Esophagus squamous epithelium (tissue), 5 donors: Measurements from ENCODE around the gene FAM180A. TPM values are rescaled to one million over a fixed set of nuclear protein-coding genes. Genes with fewer than 3 reads are reported as not detected.

ENCODE experiments used
- DNase-seq: peaks from one replicate; lab custom pipeline; 2025; lab: John Stamatoyannopoulos, UW
- H3K27ac ChIP-seq, 4 donors: fragments of 200-600 bp; sonication (generic); one replicate each; pipeline ENCODE4 v1.5.1; 2016 to 2019; ENCODE audit warnings: mild to moderate bottlenecking in 1 of 4
- H3K27me3 ChIP-seq, 4 donors: fragments of 200-600 bp; sonication (generic); 1 replicate in 3 of 4; 2 replicates in 1 of 4; pipeline versions ENCODE4 v1.5.1 to v1.6.0; 2017 to 2021; ENCODE audit warnings: antibody characterized with exemption in 1 of 4
- H3K36me3 ChIP-seq, 3 donors: fragments of 200-600 bp; sonication (generic); one replicate each; pipeline ENCODE4 v1.5.1; 2016 to 2019
- H3K4me1 ChIP-seq, 3 donors: fragments of 200-600 bp; sonication (generic); one replicate each; pipeline ENCODE4 v1.5.1; 2017 to 2019
- H3K4me3 ChIP-seq, 4 donors: fragments of 200-600 bp; sonication (generic); 1 replicate in 3 of 4; 2 replicates in 1 of 4; pipeline ENCODE4 v1.5.1; 2016 to 2019; ENCODE audit warnings: mild to moderate bottlenecking in 2 of 4, moderate library complexity in 1 of 4
- H3K9me3 ChIP-seq, 3 donors: fragments of 200-600 bp; sonication (generic); one replicate each; pipeline ENCODE4 v1.5.1; 2016 to 2019
- POLR2A ChIP-seq, 4 donors: fragments of 450-650 bp; IDR thresholded peaks; one replicate each; pipeline ENCODE4 v1.6.1; 2017; ENCODE audit warnings: antibody characterized with exemption in 4 of 4, mild to moderate bottlenecking in 4 of 4, moderate library complexity in 3 of 4
- WGBS, 2 donors: methylation state at CpG; one replicate each; pipeline ENCODE4 v1.1.5; 2018; 5-methylcytosine and 5-hydroxymethylcytosine counted together
- intact Hi-C: fragments of 100-400 bp; cut with DNase I; formaldehyde crosslinking; loops from one replicate; pipeline ENCODE4 v1.15.0; 2022
- total RNA-seq, 4 donors: library from RNA; depleted of rRNA; stranded (reverse); fragments of >200 nt; gene quantifications; one replicate each; pipeline ENCODE4 v1.1.0, GENCODE V29; 2016
- TF ChIP-seq, protein P1 (sequence below), 6 experiments: fragments of 450-650 bp in 4 of 6; fragments of 200-600 bp in 2 of 6; sonication (generic) in 2 of 6; IDR thresholded peaks; one replicate each; pipeline ENCODE4 v1.5.1; 2016 to 2019; ENCODE audit warnings: antibody characterized with exemption in 6 of 6, mild to moderate bottlenecking in 4 of 6, moderate library complexity in 4 of 6
- donor health status: DM: yes; HTN: yes; CAD: no.

Gene FAM180A
- total RNA-seq, 4 donors from 2014 or later, result 0.38 to 5.0 (median 0.60) TPM

DNA sequence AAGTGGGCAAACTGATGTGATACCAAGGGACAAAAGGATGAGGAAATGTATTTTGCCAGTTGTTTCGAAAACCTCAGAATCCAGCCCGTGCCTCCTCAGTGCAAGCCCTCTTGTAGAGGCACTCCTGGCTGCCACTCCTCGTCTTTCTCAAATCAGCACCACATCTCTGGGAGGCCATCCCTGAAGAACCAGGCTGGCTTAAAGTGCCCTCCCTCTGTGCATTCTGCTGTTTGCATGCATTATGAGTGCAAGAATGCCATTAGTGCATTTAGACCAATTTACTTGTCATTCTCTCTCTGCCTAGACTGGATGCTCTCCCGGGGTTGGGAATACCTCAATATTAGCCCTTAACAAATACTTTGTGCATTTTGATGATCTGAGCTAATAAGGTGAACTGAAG is 19.9 kb upstream of the FAM180A start:
- Histone ChIP-seq H3K9me3 (no peaks in the 10 kb centered on the region), H3K4me1 (peaks cover 0 to 22% (median 5%) of the 10 kb centered on the region in 3 donors), H3K4me3 (no peak overlapping the region), H3K27ac (peak overlapping the region in 3 of 4 donors; percentile 57 to 73 (median 64)), H3K27me3 (peaks cover 0 to 3% (median 0%) of the 10 kb centered on the region in 4 donors), H3K36me3 (no peaks in the 10 kb centered on the region)
- DNase-seq, result no peak
- no peak for TF ChIP-seq POLR2A (IDR thresholded peaks at IDR 0.05)
- TF ChIP-seq, protein P1, sequence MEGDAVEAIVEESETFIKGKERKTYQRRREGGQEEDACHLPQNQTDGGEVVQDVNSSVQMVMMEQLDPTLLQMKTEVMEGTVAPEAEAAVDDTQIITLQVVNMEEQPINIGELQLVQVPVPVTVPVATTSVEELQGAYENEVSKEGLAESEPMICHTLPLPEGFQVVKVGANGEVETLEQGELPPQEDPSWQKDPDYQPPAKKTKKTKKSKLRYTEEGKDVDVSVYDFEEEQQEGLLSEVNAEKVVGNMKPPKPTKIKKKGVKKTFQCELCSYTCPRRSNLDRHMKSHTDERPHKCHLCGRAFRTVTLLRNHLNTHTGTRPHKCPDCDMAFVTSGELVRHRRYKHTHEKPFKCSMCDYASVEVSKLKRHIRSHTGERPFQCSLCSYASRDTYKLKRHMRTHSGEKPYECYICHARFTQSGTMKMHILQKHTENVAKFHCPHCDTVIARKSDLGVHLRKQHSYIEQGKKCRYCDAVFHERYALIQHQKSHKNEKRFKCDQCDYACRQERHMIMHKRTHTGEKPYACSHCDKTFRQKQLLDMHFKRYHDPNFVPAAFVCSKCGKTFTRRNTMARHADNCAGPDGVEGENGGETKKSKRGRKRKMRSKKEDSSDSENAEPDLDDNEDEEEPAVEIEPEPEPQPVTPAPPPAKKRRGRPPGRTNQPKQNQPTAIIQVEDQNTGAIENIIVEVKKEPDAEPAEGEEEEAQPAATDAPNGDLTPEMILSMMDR (IDR thresholded peaks at IDR 0.05), result no peak
- intact Hi-C loops, result no loop called here
- 66 to 73% methylated on average over 4 of the region's 4 CpGs for WGBS, 2 donors

DNA sequence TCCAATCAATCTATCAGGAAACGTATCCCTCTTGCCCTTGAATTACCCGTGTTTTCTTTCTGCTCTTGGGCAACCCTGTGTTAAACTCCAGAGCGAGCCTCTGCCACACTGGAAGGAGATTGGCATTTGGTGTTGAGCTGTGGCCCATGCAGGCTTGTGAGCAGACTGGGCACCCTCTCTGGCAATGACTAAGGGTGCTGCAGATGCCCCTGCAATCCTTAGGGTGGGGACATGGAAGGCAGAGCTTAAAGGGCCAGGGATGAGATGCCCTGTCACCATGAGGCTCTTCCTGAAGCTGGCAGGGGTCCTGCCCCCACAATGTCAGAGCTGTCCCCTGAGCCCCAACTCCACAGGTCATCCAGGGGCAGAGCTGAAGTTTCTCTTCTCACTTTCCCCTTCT is 19.5 kb upstream of the FAM180A start:
- H3K27ac ChIP-seq, result peak overlapping the region in 1 of 4 donors; percentile 57

DNA sequence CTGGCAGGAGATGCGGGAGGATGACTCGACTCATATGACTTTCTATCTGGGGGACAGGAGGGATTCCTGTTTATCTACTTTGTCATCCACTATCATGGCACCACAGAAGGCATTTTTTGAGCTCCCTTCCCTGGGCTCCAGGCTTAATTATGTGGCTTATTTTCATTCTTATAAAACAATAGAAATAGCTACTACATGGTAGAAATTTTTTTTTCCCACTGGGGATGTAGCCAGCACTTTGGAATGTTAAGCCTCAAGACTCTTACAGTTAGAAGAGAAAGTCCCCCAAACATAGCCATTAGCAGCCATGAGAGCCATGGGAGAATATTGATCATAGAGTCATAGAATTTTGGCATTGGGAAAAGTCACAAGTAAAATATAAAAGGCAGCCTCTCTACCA is 14.6 kb upstream of the FAM180A start:
- no peak for TF ChIP-seq POLR2A (IDR thresholded peaks at IDR 0.05)
- TF ChIP-seq, protein P1 (IDR thresholded peaks at IDR 0.05), result no peak
- Histone ChIP-seq H3K27ac (no peak overlapping the region), H3K4me1 (peaks cover 5 to 24% (median 15%) of the 10 kb centered on the region in 3 donors), H3K9me3 (no peaks in the 10 kb centered on the region), H3K27me3 (no peaks in the 10 kb centered on the region), H3K4me3 (no peak overlapping the region), H3K36me3 (no peaks in the 10 kb centered on the region)
- 65 to 72% methylated on average over 2 of the region's 2 CpGs for WGBS, 2 donors
- DNase-seq, result no peak
- intact Hi-C loops, result no loop called here

More for the DNA sequence above, 19.5 kb upstream of the FAM180A start:
- Histone ChIP-seq H3K9me3 (no peaks in the 10 kb centered on the region), H3K27me3 (peaks cover 0 to 3% (median 0%) of the 10 kb centered on the region in 4 donors), H3K4me1 (peaks cover 0 to 18% (median 5%) of the 10 kb centered on the region in 3 donors), H3K36me3 (no peaks in the 10 kb centered on the region), H3K4me3 (no peak overlapping the region)
- intact Hi-C loops, result no loop called here
- no peak for DNase-seq
- 76 to 88% methylated on average over 3 of the region's 3 CpGs for WGBS, 2 donors
- TF ChIP-seq, protein P1 (IDR thresholded peaks at IDR 0.05), result no peak
- no peak for TF ChIP-seq POLR2A (IDR thresholded peaks at IDR 0.05)

DNA sequence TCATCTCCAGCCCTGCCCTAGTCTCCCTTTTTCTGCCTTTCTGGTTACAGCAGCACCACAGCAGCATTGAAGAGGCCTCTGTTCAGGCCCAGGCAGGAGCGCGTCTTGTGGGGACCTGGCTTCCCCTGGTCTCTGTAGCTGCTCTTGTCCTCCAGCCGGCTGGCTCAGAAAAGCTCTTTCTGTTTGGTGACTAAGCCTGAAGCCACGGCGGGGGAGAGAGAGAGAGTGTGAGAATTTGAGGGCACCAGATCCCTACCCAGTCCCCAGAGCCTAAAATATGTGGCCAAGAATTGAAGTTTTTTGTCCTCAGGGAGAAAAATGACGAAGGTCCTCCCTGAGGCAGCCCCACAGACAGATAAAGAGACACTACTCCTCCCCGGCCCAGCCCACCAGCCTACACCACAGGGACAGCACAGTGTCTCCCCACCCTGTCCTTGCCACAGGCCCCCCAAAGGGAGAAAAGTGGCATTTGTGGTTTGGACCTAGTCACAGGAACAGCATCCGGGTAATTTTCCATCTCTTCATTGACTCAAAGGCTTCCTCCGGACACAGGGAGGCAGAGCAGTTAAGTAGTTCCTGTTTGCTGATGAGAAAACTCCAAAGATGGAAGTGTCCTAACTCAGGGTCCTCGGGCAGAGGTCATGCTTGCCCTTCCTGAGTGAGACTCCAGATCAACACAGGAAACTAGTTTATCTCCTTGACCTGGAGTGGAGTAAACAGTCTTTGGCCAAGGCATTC is 13.3 kb upstream of the FAM180A start:
- peak overlapping the region; percentile 17 to 64 (median 44) for H3K27ac ChIP-seq
- no peak overlapping the region for H3K4me3 ChIP-seq
- no peaks in the 10 kb centered on the region for H3K36me3 ChIP-seq
- H3K4me1 ChIP-seq, result peaks cover 5 to 25% (median 20%) of the 10 kb centered on the region in 3 donors
- no peak for DNase-seq
- no peaks in the 10 kb centered on the region for H3K9me3 ChIP-seq
- no peaks in the 10 kb centered on the region for H3K27me3 ChIP-seq
- intact Hi-C loops, result no loop called here
- WGBS, 2 donors, result 24 to 43% methylated on average over 4 of the region's 10 CpGs
- TF ChIP-seq POLR2A (IDR thresholded peaks at IDR 0.05), result no peak
- TF ChIP-seq, protein P1 (IDR thresholded peaks at IDR 0.05), result no peak

DNA sequence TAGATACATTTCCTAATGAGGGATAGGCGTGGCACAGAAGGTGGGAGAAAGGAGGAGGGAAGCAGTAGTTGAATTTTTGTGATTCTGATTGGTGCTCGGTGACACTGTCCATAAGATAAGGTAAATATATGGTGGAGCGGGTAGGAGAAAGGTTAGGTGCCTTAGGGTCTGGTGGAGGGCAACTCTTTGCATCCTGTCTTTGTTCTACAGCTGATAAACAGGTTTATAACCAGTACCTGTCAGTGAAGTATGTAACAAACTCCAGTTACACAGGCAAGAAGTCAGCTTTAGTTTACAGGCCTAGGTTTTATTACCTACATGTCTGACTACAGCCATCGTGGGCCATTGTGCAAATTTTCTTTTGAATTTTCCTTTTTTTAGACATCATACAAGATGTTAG is 10.9 kb upstream of the FAM180A start:
- H3K27ac ChIP-seq, result no peak overlapping the region
- intact Hi-C loops, result no loop called here
- 80 to 95% methylated on average over 4 of the region's 4 CpGs for WGBS, 2 donors
- H3K4me1 ChIP-seq, result peaks cover 5 to 25% (median 20%) of the 10 kb centered on the region in 3 donors
- no peaks in the 10 kb centered on the region for H3K9me3 ChIP-seq
- H3K27me3 ChIP-seq, result no peaks in the 10 kb centered on the region
- H3K36me3 ChIP-seq, result no peaks in the 10 kb centered on the region
- H3K4me3 ChIP-seq, result no peak overlapping the region
- DNase-seq, result no peak
- TF ChIP-seq POLR2A (IDR thresholded peaks at IDR 0.05), result no peak
- TF ChIP-seq, protein P1 (IDR thresholded peaks at IDR 0.05), result no peak
